Activated CD8-positive, alpha-beta T cell treated with anti-CD3 and anti-CD28 coated beads for 36 hours (primary cell): ENCODE measurements around the gene ARFGEF2. TPM values are rescaled to one million over a fixed set of nuclear protein-coding genes. Genes with fewer than 3 reads are reported as not detected.
"Not testable (repeated sequence)": the region's sequence is repeated elsewhere in the genome, so short reads cannot be mapped to it uniquely, and the experiment has no call there.

ENCODE experiments used
- ATAC-seq: fragments of 200-7000 bp; cut with Tn5 transposase; one replicate; pipeline ENCODE4 v1.10.0; 2021; ENCODE audit warnings: mild to moderate bottlenecking, moderate library complexity
- CTCF ChIA-PET: fragments of 350-600 bp; sonication (Branson Sonifier 250); formaldehyde crosslinking; loops from one replicate; lab custom pipeline; 2021; ENCODE audit warnings: antibody characterized with exemption; lab: Charles Lee
- POLR2A ChIA-PET: fragments of 350-600 bp; sonication (Branson Sonifier 250); formaldehyde crosslinking; loops from one replicate; lab custom pipeline; 2021; ENCODE audit warnings: antibody characterized with exemption; lab: Charles Lee
- DNase-seq: peaks from one replicate; pipeline ENCODE4 v3.0.0-alpha.2; 2020
- H3K27ac Mint-ChIP-seq: one replicate; pipeline ENCODE4 v1.8.0; 2021; ENCODE audit warnings: mild to moderate bottlenecking, mixed read lengths
- H3K27me3 Mint-ChIP-seq: one replicate; pipeline ENCODE4 v1.8.0; 2021; ENCODE audit warnings: mixed read lengths
- H3K36me3 Mint-ChIP-seq: one replicate; pipeline ENCODE4 v1.8.0; 2021; ENCODE audit warnings: low read depth, mixed read lengths
- H3K4me1 Mint-ChIP-seq: one replicate; pipeline ENCODE4 v1.8.0; 2021; ENCODE audit warnings: low read depth, mixed read lengths
- H3K4me3 Mint-ChIP-seq: one replicate; pipeline ENCODE4 v1.8.0; 2021; ENCODE audit warnings: mild to moderate bottlenecking, moderate library complexity, mixed read lengths
- H3K9me3 Mint-ChIP-seq: one replicate; pipeline ENCODE4 v1.8.0; 2021; ENCODE audit warnings: mixed read lengths
- CTCF ChIP-seq: fragments of 200-600 bp; IDR thresholded peaks from one replicate; pipeline ENCODE4 v1.8.0; 2022; ENCODE audit warnings: antibody characterized with exemption, mild to moderate bottlenecking
- intact Hi-C: fragments of 100-400 bp; cut with micrococcal nuclease; formaldehyde crosslinking; loops from one replicate; pipeline ENCODE4 v1.10.0; 2022
- total RNA-seq, 2 experiments: library from RNA; stranded (reverse); gene quantifications; one replicate each; pipeline ENCODE4 v1.2.3, GENCODE V29; 2021

Gene ARFGEF2
- total RNA-seq, 2 experiments from 2014 or later, result 20.5 to 22.7 TPM

DNA sequence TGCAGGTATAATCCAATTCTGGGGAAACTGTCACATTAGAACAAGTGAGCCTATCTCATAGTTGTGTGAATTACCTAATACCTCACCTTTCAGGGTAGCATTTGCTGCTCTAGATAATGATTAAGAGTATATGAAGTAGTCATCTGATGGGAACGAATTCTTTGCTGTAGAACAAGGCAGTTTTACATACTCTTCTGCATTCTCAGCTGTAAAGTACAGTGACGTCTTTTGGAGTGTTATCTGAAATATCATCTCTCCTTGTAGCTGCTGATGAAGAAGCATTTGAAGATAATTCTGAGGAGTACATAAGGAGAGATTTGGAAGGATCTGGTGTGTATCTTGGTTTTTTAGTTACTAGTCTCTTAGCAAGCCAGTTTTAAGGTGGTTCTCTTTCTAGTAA lies 153.0 kb downstream of the ARFGEF2 start:
- DNase-seq, result no peak
- Mint-ChIP-seq H3K4me1 (peaks cover 3% of the 10 kb centered on the region), H3K4me3 (no peak overlapping the region), H3K36me3 (peaks cover 35% of the 10 kb centered on the region), H3K9me3 (no peaks in the 10 kb centered on the region), H3K27ac (no peak overlapping the region), H3K27me3 (no peaks in the 10 kb centered on the region)
- ChIA-PET POLR2A (no interaction called here), CTCF (interaction anchor here (0.9 to 1.5 kb wide), 3 partner anchors 12 to 176 kb away, joined by 3 to 5 read pairs (median 3); no protein-coding TSS in a partner anchor)
- no peak for TF ChIP-seq CTCF
- intact Hi-C loops, result no loop called here
- no peak for ATAC-seq

DNA sequence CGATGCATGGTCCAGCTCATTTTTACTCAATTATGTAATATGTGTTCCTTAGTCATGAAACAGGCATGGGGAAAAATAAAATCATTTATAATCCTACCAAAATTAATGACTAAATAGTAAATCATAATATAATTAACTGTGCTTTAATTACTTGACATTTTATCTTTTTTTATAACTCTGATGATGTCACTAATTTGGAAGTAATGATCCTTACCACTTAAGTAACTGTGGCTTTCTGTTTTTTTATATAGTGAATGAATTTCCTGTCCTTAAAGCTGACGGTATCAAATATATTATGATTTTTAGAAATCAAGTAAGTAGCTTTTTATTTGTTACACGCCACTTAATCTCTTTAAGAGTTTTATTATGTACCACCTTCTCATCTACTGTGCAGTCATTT lies 156.8 kb downstream of the ARFGEF2 start:
- ChIA-PET POLR2A (interaction anchor here (1.0 to 1.2 kb wide), 3 partner anchors 9 to 27 kb away, joined by 3 read pairs; no protein-coding TSS in a partner anchor), CTCF (interaction anchor here (0.7 kb wide), 2 partner anchors 65 to 138 kb away, joined by 3 to 4 read pairs; no protein-coding TSS in a partner anchor)
- DNase-seq, result no peak

GRCh38 chr20:49082295-49082694 lies 160.8 kb downstream of the ARFGEF2 start:
- DNase-seq, H3K27me3 Mint-ChIP-seq, H3K4me3 Mint-ChIP-seq, H3K4me1 Mint-ChIP-seq, ATAC-seq, intact Hi-C loops, H3K9me3 Mint-ChIP-seq, H3K27ac Mint-ChIP-seq: not testable (repeated sequence)
- ChIA-PET POLR2A (interaction anchor here (0.7 to 1.2 kb wide), 3 partner anchors 9 to 25 kb away, joined by 3 to 5 read pairs (median 3); no protein-coding TSS in a partner anchor), CTCF (interaction anchor here (0.7 to 1.1 kb wide), 3 partner anchors 9 to 164 kb away, joined by 3 to 5 read pairs (median 3); no protein-coding TSS in a partner anchor)
- peaks cover 44% of the 10 kb centered on the region for H3K36me3 Mint-ChIP-seq

More for the DNA sequence above, 156.8 kb downstream of the ARFGEF2 start:
- H3K27ac Mint-ChIP-seq, result no peak overlapping the region
- ATAC-seq, result no peak
- no peak overlapping the region for H3K4me3 Mint-ChIP-seq
- intact Hi-C loops, result no loop called here
- no peaks in the 10 kb centered on the region for H3K9me3 Mint-ChIP-seq
- no peak for TF ChIP-seq CTCF
- H3K27me3 Mint-ChIP-seq, result no peaks in the 10 kb centered on the region
- peaks cover 7% of the 10 kb centered on the region for H3K4me1 Mint-ChIP-seq
- peaks cover 34% of the 10 kb centered on the region for H3K36me3 Mint-ChIP-seq

Other genes starting within 250 kb of the ARFGEF2 start
- gene PREX1, start 93.7 kb upstream of the ARFGEF2 start, total RNA-seq, result 10 to 100 TPM; 79.7 to 80.5 TPM
- gene CSE1L, start 124.6 kb downstream of the ARFGEF2 start, total RNA-seq, result 100 to 1,000 TPM; 115 TPM